HepG2 (cell line): ENCODE results near the gene RBM15B. TPM values are rescaled to one million over a fixed set of nuclear protein-coding genes. Genes with fewer than 3 reads are reported as not detected.
A peak's percentile ranks its signal among the peaks of the same experiment; 100 is the strongest.

Source experiments
- CTCF ChIP-seq: sonication (generic); formaldehyde crosslinking; IDR thresholded peaks from 2 replicates; pipeline ENCODE4 v1.5.0; 2020; ENCODE audit warnings: mild to moderate bottlenecking, missing genetic modification reagents, moderate library complexity
- ELF1 ChIP-seq: sonication (generic); formaldehyde crosslinking; IDR thresholded peaks from 2 replicates; pipeline ENCODE4 v1.4.0; 2020; ENCODE audit warnings: missing genetic modification reagents
- HNRNPL ChIP-seq: fragments of 200-400 bp; formaldehyde crosslinking; IDR thresholded peaks from 2 replicates; pipeline ENCODE4 v1.6.1; 2017; ENCODE audit warnings: mild to moderate bottlenecking, low read depth, low read length
- IKZF4 ChIP-seq: sonication (generic); formaldehyde crosslinking; IDR thresholded peaks from 2 replicates; pipeline ENCODE4 v1.5.1; 2020; ENCODE audit warnings: borderline replicate concordance, mild to moderate bottlenecking, low read depth, missing genetic modification reagents; ENCODE audit errors: not compliant biosample characterization
- KMT2A ChIP-seq: sonication (generic); formaldehyde crosslinking; IDR thresholded peaks from 2 replicates; pipeline ENCODE4 v1.4.0; 2020; ENCODE audit warnings: missing genetic modification reagents
- MTA1 ChIP-seq: sonication (generic); formaldehyde crosslinking; IDR thresholded peaks from 2 replicates; pipeline ENCODE4 v1.4.0; 2020; ENCODE audit warnings: missing genetic modification reagents, mild to moderate bottlenecking, borderline replicate concordance
- NR2F1 ChIP-seq, 2 experiments: fragments of 450-650 bp in 1 of 2; formaldehyde crosslinking in 1 of 2; IDR thresholded peaks; 2 replicates each; pipeline versions ENCODE4 v1.5.0 to v1.6.1; 2016 to 2020; ENCODE audit warnings: mild to moderate bottlenecking in 1 of 2, missing compliant biosample characterization in 1 of 2, missing genetic modification reagents in 1 of 2, moderate library complexity in 1 of 2
- SP2 ChIP-seq: sonication (generic); formaldehyde crosslinking; IDR thresholded peaks from 2 replicates; pipeline ENCODE4 v1.5.1; 2020; ENCODE audit warnings: mild to moderate bottlenecking, missing genetic modification reagents
- YEATS4 ChIP-seq: sonication (generic); formaldehyde crosslinking; IDR thresholded peaks from 2 replicates; pipeline ENCODE4 v1.4.0; 2020; ENCODE audit warnings: missing genetic modification reagents, borderline replicate concordance
- ZNF446 ChIP-seq: sonication (generic); formaldehyde crosslinking; IDR thresholded peaks from 2 replicates; pipeline ENCODE4 v1.5.0; 2020; ENCODE audit warnings: mild to moderate bottlenecking, missing genetic modification reagents
- ZNF605 ChIP-seq: sonication (generic); formaldehyde crosslinking; IDR thresholded peaks from 2 replicates; pipeline ENCODE4 v1.8.0; 2022; ENCODE audit warnings: mild to moderate bottlenecking, missing genetic modification reagents
- ZNF883 ChIP-seq: sonication (generic); formaldehyde crosslinking; IDR thresholded peaks from 2 replicates; pipeline ENCODE4 v1.5.1; 2020; ENCODE audit warnings: mild to moderate bottlenecking, missing genetic modification reagents; ENCODE audit errors: not compliant biosample characterization
- polyA plus RNA-seq, 8 experiments: library from polyadenylated mRNA; depleted of rRNA in 3 of 8; stranded (reverse) in 7 of 8; unstranded in 1 of 8; fragments of >200 nt; fragmentation: Illumina TruSeq in 4 of 8; extraction: Trizol in 4 of 8; gene quantifications; 2 replicates each; pipeline versions ENCODE4 v1.2.1 to v1.2.3, GENCODE V29; 2011 to 2016; ENCODE audit warnings: low read depth in 4 of 8, missing spikeins in 1 of 8, mixed read lengths in 1 of 8; ENCODE audit not compliant: insufficient read depth in 1 of 8
- total RNA-seq, 5 experiments: library from RNA; depleted of rRNA; stranded (reverse); fragments of >200 nt; fragmentation: Illumina TruSeq; extraction: Trizol; gene quantifications; 2 replicates each; pipeline ENCODE4 v1.2.3, GENCODE V29; 2016; ENCODE audit warnings: low read depth in 1 of 5
- TF ChIP-seq, protein P1 (sequence below): sonication (generic); formaldehyde crosslinking; conservative IDR thresholded peaks from 2 replicates; pipeline ENCODE4 v1.4.0; 2020; ENCODE audit warnings: missing genetic modification reagents
- TF ChIP-seq, protein P2 (sequence below): sonication (generic); formaldehyde crosslinking; IDR thresholded peaks from 2 replicates; pipeline ENCODE4 v1.4.0; 2020; ENCODE audit warnings: missing genetic modification reagents
- TF ChIP-seq, protein P3 (sequence below): sonication (generic); formaldehyde crosslinking; IDR thresholded peaks from 2 replicates; pipeline ENCODE4 v1.4.0; 2020; ENCODE audit warnings: missing genetic modification reagents
- TF ChIP-seq, protein P4 (sequence below): sonication (generic); formaldehyde crosslinking; IDR thresholded peaks from 2 replicates; pipeline ENCODE4 v1.4.0; 2020; ENCODE audit warnings: missing genetic modification reagents

The RBM15B gene
- total and polyA plus RNA-seq, 2 of the 13 experiments (the other 11 are each of a cell fraction or from before 2014, with no cell fraction given) = 8.2 to 19.3 TPM

- TF ChIP-seq, protein P1, sequence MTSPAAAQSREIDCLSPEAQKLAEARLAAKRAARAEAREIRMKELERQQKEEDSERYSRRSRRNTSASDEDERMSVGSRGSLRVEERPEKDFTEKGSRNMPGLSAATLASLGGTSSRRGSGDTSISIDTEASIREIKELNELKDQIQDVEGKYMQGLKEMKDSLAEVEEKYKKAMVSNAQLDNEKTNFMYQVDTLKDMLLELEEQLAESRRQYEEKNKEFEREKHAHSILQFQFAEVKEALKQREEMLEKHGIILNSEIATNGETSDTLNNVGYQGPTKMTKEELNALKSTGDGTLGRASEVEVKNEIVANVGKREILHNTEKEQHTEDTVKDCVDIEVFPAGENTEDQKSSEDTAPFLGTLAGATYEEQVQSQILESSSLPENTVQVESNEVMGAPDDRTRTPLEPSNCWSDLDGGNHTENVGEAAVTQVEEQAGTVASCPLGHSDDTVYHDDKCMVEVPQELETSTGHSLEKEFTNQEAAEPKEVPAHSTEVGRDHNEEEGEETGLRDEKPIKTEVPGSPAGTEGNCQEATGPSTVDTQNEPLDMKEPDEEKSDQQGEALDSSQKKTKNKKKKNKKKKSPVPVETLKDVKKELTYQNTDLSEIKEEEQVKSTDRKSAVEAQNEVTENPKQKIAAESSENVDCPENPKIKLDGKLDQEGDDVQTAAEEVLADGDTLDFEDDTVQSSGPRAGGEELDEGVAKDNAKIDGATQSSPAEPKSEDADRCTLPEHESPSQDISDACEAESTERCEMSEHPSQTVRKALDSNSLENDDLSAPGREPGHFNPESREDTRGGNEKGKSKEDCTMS = 0 out of 2 replicates have a peak, but pooled peaks have one; percentile 43
- TF ChIP-seq, protein P2, sequence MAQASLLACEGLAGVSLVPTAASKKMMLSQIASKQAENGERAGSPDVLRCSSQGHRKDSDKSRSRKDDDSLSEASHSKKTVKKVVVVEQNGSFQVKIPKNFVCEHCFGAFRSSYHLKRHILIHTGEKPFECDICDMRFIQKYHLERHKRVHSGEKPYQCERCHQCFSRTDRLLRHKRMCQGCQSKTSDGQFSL (CRISPR knock-in tag) = no peak
- TF ChIP-seq CTCF (CRISPR knock-in tag) = peak; percentile 2; the same call in 1 of the 2 replicates
- TF ChIP-seq MTA1 (CRISPR knock-in tag) = no peak
- peak; percentile 82 for TF ChIP-seq HNRNPL
- peak; percentile 81 for TF ChIP-seq ELF1 (CRISPR knock-in tag)
- peak; percentile 98 for TF ChIP-seq SP2 (CRISPR knock-in tag)
- peak; percentile 43; the same call in 1 of the 2 replicates for TF ChIP-seq KMT2A (CRISPR knock-in tag)
- 0 out of 4 replicates have a peak, but pooled peaks of 1 of the 2 experiments have one; percentile 7 for TF ChIP-seq NR2F1 (CRISPR knock-in tag; IDR thresholded peaks at IDR 0.05)
- TF ChIP-seq, protein P3, sequence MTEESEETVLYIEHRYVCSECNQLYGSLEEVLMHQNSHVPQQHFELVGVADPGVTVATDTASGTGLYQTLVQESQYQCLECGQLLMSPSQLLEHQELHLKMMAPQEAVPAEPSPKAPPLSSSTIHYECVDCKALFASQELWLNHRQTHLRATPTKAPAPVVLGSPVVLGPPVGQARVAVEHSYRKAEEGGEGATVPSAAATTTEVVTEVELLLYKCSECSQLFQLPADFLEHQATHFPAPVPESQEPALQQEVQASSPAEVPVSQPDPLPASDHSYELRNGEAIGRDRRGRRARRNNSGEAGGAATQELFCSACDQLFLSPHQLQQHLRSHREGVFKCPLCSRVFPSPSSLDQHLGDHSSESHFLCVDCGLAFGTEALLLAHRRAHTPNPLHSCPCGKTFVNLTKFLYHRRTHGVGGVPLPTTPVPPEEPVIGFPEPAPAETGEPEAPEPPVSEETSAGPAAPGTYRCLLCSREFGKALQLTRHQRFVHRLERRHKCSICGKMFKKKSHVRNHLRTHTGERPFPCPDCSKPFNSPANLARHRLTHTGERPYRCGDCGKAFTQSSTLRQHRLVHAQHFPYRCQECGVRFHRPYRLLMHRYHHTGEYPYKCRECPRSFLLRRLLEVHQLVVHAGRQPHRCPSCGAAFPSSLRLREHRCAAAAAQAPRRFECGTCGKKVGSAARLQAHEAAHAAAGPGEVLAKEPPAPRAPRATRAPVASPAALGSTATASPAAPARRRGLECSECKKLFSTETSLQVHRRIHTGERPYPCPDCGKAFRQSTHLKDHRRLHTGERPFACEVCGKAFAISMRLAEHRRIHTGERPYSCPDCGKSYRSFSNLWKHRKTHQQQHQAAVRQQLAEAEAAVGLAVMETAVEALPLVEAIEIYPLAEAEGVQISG (CRISPR knock-in tag) = peak; percentile 88
- peak; percentile 93 for TF ChIP-seq ZNF883 (CRISPR knock-in tag)
- TF ChIP-seq, protein P4, sequence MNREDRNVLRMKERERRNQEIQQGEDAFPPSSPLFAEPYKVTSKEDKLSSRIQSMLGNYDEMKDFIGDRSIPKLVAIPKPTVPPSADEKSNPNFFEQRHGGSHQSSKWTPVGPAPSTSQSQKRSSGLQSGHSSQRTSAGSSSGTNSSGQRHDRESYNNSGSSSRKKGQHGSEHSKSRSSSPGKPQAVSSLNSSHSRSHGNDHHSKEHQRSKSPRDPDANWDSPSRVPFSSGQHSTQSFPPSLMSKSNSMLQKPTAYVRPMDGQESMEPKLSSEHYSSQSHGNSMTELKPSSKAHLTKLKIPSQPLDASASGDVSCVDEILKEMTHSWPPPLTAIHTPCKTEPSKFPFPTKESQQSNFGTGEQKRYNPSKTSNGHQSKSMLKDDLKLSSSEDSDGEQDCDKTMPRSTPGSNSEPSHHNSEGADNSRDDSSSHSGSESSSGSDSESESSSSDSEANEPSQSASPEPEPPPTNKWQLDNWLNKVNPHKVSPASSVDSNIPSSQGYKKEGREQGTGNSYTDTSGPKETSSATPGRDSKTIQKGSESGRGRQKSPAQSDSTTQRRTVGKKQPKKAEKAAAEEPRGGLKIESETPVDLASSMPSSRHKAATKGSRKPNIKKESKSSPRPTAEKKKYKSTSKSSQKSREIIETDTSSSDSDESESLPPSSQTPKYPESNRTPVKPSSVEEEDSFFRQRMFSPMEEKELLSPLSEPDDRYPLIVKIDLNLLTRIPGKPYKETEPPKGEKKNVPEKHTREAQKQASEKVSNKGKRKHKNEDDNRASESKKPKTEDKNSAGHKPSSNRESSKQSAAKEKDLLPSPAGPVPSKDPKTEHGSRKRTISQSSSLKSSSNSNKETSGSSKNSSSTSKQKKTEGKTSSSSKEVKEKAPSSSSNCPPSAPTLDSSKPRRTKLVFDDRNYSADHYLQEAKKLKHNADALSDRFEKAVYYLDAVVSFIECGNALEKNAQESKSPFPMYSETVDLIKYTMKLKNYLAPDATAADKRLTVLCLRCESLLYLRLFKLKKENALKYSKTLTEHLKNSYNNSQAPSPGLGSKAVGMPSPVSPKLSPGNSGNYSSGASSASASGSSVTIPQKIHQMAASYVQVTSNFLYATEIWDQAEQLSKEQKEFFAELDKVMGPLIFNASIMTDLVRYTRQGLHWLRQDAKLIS (CRISPR knock-in tag) = 0 out of 2 replicates have a peak, but pooled peaks have one; percentile 53
- TF ChIP-seq ZNF446 (CRISPR knock-in tag) = peak; percentile 38; the same call in 1 of the 2 replicates
- 0 out of 2 replicates have a peak, but pooled peaks have one; percentile 45 for TF ChIP-seq ZNF605 (CRISPR knock-in tag)
- peak; percentile 94 for TF ChIP-seq YEATS4 (CRISPR knock-in tag)
- peak; percentile 81 for TF ChIP-seq IKZF4
These were observed 6.2 kb upstream of the RBM15B start, which contains the start of gene MANF (continued) for GRCh38 chr3:51384726-51385473.
